Measurements from ENCODE around the gene PLCB1.

The PLCB1 gene

DNA sequence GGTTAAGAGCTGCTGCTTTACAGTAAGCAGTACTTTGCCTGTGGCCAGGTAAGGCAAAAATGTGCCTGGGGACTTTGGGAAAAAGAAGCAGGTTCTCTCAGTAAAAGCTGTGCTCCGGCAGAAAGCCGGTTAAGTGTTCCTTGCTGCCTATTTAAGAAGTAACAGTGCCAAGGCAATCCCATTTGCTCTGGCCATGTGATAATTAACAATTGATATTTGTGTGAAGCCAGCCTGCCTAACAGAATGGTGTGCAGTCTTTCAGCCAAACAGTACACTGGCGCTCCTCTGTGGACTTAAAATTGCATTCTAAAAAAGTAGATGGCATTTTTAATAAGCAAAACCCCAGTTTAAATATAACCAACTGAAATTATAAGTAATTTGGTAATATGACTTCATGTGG is 430.3 kb downstream of the PLCB1 start:
- no peak for DNase-seq

DNA sequence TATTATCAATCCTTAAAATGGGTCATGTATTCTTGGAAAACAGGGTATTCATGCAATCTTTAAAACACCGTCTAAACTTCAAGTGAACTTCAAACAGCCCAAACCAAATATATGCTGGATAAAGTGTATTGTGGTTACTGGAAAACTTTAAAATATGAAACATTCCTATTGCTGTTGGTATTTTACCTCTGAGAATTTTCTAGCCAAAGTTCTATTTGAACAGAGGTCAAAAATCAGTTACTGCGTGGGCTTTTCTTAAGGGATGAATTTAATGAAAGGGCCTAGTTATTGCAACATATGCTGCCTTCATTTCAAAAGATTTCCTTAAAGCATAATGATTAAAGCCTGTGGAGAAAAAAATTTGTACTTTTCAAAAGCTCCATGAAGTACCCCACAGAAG is 436.0 kb downstream of the PLCB1 start:
- no peak for DNase-seq

DNA sequence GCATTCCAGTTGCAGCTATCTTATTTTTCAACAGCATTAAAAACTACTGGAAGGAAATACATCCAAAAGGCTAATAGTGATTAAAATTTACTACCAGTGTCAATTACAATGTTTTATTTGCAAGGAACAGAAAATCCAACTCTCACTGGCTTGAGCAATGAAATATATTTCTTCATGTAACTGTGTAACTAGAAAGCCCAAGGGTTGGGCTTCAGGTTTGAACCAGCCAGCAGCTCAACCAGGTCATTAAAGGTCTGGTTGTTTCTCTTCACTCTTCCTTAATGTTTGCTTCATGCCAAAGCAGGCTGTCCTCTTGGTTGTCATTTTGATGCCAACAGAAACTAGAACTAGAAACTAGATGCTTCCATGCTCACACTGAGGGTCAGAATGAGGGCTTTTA is 437.7 kb downstream of the PLCB1 start:
- DNase-seq = no peak

DNA sequence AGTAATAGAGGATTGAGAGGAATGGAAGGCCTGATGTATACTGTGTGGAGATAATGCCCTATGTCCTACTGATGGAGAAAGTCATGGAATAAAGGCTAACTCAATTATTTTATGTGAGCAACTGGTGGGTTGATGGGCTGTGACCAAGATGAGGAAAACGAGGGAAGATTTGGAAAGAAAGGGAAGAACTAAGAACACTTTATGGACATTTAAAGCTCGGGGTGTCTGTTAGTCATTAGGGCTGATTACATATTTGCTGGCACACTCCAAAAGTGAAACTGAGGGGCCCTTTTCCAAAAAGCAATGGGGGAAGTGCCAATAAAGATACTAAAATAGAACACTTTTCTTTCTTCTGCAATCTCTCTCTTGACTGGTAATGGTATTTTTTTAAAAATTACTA is 439.5 kb downstream of the PLCB1 start:
- DNase-seq = no peak

DNA sequence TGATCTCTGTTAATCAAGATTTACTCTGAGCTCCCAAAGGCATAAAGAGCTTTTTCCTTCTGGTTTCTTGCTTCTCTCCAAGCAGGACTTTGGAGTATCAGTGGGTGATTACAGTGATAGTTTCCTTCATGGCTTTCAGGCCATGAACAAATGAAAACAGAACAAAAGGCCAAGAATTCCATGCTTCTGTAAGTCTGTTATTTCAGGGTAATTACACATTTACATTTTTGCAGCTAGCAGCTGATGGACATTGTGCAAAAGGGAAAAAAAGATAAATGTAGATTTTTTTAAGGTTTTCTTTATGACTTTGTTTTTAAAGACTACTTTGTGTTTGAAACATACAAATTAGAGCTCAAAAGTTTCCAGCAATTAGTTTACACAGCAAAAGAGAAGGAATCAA is 441.6 kb downstream of the PLCB1 start:
- no peak for DNase-seq

DNA sequence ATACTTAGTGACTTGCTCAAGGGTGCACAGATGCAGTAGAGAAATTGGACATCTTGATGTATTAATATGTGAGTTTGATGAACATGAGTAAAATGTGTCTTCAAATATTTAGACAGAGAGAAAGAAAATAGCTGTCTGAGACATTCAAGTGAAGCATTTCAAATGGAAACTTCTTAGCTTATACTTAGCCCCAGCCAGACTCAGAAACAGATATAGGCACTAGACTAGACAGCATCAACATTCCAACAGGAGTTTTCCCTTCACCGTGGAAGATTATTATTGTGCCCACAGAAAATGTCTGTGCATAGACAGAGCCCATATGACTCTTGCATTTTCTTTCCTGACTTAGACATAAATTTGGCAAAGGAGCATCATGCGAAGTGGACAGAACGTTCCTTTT is 443.0 kb downstream of the PLCB1 start:
- DNase-seq = no peak

DNA sequence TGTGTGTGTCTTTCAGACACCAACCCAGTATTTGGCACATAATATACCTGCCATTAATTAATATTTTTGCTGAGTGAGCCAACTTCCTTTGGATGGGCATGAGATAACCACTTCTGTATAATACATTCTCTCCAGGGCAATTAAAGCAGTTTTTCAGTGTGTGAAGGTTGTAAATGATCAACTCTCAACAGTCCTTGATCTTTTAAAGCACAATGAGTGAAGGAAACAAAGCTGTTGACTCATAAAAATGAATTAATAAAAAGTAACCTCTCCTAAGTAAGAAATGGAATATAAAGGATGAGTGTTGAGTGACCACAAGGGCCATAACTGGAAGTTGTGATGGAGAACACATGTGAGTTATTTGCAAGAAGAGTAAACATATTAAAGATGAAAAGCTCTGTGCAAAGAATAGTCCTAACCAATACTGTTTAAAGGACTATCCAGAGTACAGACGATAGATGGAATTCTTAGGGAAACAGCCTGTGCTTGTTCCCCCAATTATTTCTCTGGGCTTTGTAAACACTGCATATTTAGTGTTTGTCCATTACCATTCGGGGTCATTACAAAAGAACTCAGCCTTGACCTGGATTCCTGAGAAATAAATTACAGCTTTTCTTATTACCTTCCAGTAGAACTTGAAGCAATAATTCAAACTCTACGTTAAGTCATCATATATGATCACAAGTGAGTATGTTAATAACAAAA is 446.2 kb downstream of the PLCB1 start:
- no peak for DNase-seq

DNA sequence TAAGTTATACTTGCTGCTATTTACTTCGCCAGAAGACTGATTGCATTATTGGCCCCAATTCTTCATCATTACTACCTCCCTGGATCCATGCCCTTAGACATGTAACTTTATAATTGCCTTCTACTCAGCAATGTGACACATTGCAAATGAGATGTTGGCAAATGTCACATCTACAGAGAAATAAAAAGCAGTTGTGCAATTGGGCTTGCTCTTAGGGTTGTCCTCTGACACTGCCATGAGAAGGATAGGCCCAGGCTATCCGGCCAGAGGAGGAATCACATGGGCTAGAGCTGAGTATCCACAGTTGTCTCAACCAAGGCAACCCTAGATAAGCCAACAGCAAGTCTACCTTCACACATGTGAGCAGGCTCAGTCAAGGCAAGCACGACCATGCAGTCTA is 447.0 kb downstream of the PLCB1 start:
- DNase-seq = no peak

DNA sequence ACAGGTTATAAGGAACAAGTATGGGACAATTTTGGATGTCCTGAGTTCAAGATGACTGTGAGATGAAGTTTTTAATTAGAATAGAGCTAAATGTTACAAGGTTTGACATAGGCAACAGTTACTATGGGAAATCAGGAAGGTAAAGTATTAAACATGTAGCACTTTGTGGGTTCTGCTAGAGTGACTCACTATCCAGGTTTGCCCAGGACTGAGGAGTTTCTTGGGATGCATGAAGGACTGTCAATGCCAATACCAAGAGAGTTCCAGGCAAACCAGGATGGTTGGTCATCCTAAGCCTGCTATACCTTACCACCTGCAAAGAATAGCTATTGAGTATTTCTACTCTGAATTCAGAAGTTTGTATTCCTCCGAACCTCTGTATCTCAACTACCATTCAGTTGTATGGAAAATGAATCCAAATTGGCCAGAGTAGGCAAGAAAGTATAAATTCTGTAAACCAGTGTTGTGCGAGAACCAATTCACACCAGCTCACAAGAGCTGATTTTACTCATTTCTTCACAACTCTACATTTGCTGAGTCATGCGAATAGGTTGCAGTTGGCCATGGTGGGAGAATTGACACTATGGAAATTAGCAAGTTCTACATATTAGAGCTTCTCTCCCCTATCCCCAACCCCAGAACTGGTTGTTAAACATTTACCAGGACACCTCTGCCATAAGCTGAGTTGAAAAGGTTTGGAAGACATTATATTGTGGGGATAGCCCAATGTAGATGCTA is 449.5 kb downstream of the PLCB1 start:
- no peak for DNase-seq

DNA sequence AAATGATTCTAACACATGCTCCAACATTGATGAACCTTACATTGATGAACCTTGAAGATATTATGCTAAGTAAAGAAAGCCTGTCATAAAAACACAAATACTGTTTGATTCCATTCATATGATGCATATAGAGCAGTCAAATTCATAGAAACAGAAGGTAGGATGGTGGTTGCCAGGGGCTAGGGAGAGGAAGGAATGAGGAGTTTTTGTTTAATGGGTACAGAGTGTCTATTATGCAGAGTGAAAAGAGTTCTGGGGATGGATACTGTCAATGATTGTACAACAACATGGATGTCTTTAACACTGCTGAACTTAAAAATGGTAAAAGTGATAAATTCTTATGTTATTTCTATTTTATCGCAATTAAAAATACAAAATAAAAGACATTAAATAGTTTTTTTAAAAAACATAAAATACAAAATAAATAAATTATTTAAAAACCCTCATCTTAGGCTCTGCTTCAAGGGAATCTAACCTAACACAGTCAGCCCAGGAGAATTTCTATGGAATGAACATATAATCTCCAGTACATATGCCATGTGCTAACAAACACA is 451.0 kb downstream of the PLCB1 start:
- DNase-seq = no peak

DNA sequence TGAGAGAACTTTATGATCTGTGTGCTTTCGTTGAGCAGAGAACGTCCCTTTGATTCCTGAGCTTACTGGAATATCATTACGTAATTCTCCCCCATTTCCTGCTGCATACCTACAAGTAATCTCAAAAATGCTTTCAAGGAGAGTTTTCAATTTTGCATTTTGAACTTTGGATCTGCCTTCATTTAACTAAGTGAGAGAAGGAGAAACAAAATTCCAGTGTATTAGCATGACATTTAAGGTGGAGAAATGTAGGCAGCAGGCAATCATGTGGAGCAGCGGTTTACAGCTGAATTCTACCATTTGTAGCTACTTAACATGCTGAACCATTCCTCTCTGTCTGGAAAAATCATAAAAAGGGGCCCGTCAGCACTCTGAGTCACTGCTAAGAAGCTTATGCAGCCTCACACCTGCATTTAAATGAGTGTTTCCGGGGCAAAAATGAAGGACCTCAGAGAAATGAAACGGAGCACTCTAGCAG is 451.5 kb downstream of the PLCB1 start:
- DNase-seq = no peak

DNA sequence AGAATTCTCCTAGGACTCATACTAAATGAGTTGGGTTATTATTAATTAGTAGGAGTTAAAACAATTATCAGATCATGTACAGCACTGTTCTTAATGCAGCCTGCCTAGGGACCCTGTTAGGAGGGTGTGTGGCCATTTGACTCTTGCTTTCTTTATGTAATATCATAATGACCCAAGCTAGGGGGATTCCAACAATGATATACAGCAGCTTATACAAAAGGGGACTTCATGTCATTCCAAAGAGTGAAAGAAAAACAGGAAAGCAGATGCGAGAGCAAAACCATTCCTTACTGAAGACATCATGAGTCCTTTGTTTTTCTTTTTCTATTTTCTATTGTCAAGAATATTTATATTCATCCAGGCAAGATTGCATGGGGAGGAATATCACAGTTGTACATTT is 455.2 kb downstream of the PLCB1 start:
- DNase-seq = no peak

DNA sequence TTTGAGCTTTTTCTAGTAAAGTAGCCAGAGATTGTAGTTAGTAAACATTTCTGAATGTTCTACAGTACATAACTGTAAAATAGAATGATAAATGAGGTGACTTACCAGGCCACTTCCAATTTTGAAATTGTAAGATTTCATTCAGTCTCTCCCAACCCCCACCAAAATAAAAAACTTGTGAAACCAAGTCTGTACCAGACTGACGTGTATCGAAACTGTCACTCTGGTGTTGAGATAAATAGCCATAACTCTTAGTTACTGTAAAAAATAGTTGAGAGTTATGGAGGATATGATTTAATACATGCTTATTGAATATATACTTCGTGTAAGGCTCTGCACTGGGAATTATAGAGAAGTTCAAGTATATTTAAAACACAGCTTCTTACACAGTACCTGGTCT is 455.7 kb downstream of the PLCB1 start:
- no peak for DNase-seq

DNA sequence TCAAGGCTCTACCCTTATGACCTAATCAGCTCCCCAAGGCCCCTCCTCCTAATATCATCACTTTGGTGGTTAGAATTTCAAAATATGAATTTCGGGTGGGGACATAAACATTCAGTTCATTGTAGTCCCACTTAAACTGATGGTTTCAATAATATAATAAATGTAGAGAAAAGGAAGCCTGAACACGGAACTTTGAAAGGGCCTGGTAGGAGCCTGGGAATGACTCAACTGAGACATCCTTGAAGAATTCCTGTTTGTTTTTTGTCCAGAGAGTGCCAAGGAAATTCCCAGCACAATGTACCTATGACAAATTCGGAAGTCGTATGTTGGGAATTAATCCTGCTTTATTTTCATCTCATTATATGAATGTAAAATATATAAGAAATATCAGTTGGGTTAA is 457.9 kb downstream of the PLCB1 start:
- DNase-seq = no peak

DNA sequence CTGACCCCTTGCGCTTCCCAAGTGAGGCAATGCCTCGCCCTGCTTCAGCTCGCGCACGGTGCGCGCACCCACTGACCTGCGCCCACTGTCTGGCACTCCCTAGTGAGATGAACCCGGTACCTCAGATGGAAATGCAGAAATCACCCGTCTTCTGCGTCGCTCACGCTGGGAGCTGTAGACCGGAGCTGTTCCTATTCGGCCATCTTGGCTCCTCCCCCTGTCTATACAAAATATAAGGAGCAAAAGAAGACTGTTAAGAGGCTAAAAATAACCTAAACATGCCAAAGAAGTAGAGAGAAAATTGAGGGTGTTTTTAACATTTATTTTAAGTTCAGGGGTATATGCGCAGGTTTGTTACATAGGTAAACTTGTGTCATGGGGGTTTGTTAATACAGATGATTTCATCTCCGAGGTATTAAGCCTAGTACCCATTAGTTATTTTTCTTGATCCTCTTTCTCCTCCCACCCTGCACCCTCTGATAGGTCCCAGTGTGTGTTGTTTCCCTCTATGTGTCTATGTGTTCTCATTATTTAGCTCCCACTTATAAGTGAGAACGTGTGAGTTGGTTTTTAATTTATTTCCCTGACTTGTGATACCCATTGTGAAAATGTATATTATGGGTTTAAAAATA is 469.0 kb downstream of the PLCB1 start:
- peak; percentile 40 for DNase-seq

DNA sequence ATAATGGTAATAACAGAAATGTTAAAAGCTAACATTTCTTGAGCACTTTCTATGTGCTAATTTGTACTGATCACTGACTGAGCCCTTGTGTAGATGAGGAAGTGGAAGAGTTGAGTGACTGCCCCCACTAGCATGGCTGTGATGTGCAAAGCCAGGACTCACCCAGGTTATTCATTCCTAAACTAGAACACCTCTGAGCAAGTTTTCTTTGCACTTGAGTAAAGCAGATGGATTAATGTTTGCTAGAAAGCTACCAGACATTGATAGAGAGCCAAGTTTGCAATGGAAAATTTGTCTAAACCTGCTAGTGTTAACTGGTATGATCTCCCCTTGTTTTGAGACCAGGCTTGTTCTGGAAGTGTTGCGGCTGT is 469.5 kb downstream of the PLCB1 start:
- DNase-seq = peak; percentile 30

DNA sequence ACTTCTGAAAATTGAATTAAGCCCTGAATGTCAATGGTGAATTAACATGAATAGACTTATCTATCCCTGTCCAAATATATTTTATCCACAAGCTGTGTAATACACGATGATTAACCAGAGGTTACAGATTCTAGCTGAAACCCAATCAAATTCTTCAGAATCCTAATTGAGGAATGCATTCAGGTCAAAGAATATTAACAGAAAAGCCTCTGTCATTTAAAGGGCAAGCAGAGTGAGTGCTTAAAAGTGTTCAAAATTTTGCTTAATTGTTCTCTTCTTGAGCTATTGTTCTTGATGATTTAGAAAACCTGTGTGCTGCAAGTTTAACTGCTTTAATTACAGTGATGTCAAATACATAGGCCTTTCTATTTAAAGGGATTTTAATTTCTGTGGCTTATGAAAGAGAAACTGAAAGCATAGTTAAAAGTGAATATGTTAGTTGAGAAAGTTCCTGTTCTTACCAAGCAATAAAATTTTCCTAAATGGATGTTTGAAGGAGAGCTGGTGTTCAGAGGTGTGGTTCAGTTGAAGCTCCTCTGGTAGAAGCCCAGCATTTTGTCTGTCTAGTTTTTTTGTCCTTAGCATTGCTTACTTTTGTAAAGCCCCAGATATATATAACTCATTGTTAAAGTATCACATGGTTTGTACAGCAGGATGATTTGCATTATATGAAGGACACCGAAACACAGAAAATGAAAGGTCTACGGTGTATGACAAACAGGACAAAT is 470.5 kb downstream of the PLCB1 start:
- DNase-seq = no peak

DNA sequence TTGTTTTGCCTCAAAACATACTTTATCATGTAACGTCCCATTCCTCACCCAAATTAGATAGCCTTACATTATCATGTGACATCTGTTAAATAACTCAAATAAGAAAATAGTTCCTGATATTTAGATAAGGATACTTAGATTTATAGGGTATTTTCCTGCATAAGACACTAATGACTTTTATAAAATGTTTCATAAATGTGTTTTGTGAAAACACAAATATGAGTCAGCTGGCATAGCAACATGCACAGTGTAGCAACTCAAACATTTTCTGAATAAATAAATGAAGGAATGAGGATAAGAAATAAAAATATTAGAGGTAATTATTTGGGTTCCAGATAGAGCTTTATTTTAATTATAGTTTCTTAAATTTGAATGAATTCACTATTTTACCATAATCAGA is 476.4 kb downstream of the PLCB1 start:
- DNase-seq = no peak

DNA sequence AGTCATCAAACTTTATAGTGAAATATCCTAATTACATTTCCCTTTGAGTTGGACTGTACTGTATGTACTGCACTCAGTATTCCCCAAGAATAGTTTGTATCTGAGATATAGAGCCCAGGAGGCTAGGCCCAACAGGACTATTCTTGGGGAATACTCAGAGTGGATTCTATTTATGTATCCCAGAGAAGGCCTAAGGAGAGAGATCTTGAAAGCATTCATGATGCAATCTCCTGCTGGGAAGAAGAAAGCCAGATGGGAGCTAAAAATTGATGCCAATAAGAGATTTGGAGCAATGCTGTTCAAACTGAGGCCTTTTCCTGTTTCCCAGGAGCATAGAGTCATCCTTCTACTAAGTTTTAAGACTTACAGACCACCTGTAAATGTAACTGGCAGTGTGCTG is 484.7 kb downstream of the PLCB1 start:
- DNase-seq = no peak

DNA sequence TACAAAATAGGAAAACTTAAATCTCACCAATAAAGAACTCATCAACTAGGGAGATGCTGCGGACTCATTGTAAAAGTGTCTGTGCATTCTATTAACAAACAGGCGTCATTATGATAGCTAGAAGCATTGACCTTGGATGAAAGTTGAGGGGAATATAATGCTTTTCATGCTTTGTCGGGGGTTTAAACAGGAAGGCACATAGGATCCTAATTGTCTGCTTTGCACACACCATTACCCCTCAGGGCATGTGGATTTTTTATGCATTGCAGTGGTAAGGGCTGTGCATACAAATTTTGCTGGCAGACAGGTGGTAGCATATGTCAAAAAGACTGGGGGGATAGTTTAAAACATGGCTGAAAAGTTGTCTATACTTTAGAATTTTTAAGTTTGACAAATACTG is 488.9 kb downstream of the PLCB1 start:
- DNase-seq = no peak

DNA sequence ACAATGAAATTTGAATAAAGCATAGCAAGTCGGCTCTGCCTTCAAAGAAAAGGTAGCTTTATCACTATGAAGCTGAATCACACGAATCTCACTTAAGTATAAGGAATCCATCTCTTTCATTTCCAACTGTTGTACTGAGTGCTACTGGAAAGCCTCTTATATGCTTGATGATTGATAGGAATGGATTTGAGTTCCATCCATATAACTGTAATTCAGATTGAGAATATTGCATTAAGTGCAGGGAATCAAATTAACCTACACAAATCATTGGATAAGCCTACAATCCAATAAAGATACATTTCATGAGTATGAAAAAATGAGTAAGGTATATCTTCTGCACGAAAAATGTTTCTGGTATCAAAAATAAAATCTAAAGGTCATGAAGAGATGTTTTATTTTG is 492.0 kb downstream of the PLCB1 start:
- no peak for DNase-seq

DNA sequence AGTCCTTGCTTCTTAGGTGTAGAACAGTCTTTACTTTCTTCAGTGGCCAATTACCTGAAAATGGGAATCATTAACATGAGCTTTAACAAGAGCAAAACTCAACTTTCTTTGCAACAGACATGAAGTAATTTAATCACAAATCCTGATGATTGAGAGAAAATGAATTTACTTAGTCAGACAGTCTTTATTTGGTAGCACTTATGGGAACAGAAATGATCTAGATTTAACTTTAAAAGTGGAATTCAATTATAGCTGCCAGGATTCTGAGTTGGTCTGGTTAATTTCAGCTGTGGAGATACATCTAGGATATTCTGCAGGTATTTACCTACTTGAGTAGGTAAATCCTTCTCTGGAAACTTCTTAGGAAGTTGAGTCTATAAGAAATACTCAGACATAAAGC is 492.6 kb downstream of the PLCB1 start:
- no peak for DNase-seq

DNA sequence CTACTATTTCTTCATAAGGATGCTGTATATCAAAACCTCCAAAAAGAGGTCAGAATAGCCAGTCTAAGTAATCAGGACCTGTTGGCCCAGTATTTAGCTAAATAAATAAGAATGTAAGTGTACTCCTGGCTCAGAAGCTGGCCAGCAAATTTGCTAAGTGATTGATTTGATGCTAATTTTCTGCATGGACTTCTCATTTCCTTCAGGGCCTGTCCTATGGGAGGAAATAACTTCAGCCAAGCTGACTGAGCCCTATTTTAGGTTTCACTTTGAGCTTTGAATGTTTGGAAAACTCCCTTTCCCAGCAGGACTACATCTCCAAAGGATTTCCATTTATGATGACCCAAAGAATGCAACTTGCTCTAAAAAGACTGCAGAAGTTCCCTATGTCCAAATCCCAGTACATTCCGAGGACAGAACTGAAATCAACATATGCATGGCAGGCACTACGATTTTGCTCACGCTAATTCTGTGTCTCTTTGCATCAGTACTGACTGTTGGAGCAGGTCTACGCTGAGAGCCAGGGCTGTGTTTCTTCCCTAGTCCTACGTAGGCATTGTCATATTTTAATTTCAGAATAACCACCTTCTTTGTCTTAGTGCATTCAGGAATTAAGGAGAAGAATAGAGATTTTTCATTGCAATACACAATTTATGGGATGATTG is 495.4 kb downstream of the PLCB1 start:
- DNase-seq = no peak

Data from NCI-H510A treated with DMSO at 0.1 percent for 48 hours (cell line).